AG04449 (cell line): Measurements from ENCODE around the gene RSU1.

Experiments used
- CTCF ChIA-PET: fragments of 350-600 bp; formaldehyde crosslinking; extraction: SDS; loops from one replicate; lab custom pipeline; 2021; ENCODE audit warnings: antibody characterized with exemption; lab: Yijun Ruan, JAX
- POLR2A ChIA-PET: fragments of 400-600, 350-600 bp; formaldehyde crosslinking; extraction: SDS; loops from one replicate; lab custom pipeline; 2020; ENCODE audit warnings: antibody characterized with exemption, inconsistent platforms; lab: Yijun Ruan, JAX
- DNase-seq: peaks from one replicate; pipeline ENCODE4 v3.0.0-alpha.2; 2010; ENCODE audit warnings: low read depth, low spot score
- H3K4me3 ChIP-seq: 2 replicates; pipeline ENCODE4 v1.5.1; 2011; ENCODE audit warnings: low read depth, mild to moderate bottlenecking, control low read depth, low read length
- TF ChIP-seq, protein P1 (sequence below): IDR thresholded peaks from one replicate; pipeline ENCODE4 v1.5.1; 2011; ENCODE audit warnings: mild to moderate bottlenecking, moderate library complexity, low read length, control low read depth, inconsistent platforms; ENCODE audit not compliant: insufficient read depth; ENCODE audit errors: missing control alignments

RSU1 gene

DNA sequence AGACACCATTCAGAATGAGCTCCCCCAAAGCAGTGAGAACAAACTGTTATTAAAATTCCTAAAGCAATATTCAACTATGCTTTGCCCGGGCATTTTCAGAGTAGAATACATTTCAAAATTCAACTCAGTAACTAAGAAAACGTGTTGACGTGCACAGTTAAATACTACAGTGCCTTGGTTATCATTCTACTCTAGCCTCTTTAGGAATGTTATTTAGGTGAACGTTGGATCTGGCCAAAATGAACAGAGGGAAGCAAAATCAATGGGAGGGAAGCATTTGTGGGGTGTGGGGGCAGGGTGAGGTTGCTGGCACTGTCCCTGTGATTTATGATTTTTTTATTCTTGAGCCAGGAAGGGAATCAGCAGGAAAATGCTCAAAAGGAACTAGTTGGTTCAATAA, 27.5 kb downstream of the RSU1 start:
- no peak overlapping the region for H3K4me3 ChIP-seq
- POLR2A ChIA-PET = no interaction called here
- DNase-seq = no peak
- TF ChIP-seq, protein P1, sequence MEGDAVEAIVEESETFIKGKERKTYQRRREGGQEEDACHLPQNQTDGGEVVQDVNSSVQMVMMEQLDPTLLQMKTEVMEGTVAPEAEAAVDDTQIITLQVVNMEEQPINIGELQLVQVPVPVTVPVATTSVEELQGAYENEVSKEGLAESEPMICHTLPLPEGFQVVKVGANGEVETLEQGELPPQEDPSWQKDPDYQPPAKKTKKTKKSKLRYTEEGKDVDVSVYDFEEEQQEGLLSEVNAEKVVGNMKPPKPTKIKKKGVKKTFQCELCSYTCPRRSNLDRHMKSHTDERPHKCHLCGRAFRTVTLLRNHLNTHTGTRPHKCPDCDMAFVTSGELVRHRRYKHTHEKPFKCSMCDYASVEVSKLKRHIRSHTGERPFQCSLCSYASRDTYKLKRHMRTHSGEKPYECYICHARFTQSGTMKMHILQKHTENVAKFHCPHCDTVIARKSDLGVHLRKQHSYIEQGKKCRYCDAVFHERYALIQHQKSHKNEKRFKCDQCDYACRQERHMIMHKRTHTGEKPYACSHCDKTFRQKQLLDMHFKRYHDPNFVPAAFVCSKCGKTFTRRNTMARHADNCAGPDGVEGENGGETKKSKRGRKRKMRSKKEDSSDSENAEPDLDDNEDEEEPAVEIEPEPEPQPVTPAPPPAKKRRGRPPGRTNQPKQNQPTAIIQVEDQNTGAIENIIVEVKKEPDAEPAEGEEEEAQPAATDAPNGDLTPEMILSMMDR = no peak
- CTCF ChIA-PET = interaction anchor here (1.3 to 1.7 kb wide), 3 partner anchors 11 to 913 kb away, joined by 4 to 10 read pairs (median 5); no protein-coding TSS in a partner anchor

DNA sequence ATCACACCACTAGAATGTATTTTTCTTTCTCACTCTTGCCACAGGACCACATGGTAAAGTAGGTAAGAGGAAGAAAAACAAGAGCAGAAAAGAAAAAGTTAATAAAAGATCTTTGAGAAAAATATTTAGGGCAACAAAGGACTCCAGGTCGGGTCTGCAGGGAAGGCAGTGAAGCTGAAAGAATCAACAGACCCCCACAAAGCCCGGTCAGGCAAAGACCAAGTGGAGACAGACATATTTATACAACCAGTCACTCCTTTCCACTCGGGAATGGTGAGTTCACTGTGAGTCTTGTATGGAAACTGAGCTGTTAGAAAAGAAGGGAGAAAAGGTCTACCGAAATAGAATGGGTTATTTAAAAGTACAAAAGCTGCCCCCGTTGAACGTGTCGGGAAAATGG, 28.0 kb downstream of the RSU1 start:
- no peak overlapping the region for H3K4me3 ChIP-seq
- DNase-seq = no peak
- POLR2A ChIA-PET = no interaction called here
- TF ChIP-seq, protein P1 = no peak
- CTCF ChIA-PET = interaction anchor here (1.3 to 1.7 kb wide), 3 partner anchors 10 to 913 kb away, joined by 4 to 10 read pairs (median 5); no protein-coding TSS in a partner anchor

DNA sequence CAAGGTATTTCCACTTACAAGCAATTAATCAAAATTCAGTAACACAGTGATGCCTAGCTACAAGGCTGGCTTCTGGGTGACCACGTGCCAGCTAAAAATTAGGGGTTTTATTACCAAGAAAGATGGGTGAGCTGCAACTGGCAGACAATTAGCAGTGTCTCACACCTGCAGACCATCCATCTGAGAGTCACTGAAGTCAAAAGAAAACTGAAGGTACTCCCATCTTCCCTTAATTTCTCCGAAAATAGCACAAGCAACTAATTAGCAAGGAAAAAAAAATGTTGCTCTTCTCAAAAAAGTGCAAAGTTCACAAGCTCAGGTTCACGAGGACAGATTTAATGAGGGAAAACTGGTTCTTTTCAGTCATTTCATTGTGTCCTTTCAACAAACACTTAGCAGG, 28.4 kb downstream of the RSU1 start:
- TF ChIP-seq, protein P1 = no peak
- ChIA-PET CTCF (interaction anchor here (1.3 to 1.7 kb wide), 3 partner anchors 10 to 912 kb away, joined by 4 to 10 read pairs (median 5); no protein-coding TSS in a partner anchor), POLR2A (no interaction called here)
- no peak overlapping the region for H3K4me3 ChIP-seq
- no peak for DNase-seq

DNA sequence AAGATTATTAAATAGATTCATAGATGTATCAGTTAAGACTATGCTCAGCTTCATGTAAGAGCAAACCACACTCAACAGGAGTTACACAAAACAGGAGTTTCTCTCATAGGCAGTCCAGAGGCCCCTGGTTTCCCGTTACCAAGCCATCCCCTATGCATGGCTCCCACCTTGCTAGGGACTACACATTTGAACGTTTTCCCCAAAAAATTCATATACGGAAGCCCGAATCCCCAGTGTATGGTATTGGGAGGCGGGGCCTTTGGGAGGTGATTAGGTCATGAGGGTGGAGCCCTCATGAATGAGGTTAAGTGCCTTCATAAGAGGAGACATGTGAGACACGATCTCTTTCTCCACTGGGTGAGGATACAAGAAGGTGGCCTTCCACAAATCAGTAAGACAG, 29.1 kb downstream of the RSU1 start:
- DNase-seq = no peak
- H3K4me3 ChIP-seq = no peak overlapping the region
- ChIA-PET CTCF (interaction anchor here (1.5 kb wide), 1 partner anchor 912 kb away, joined by 4 read pairs; no protein-coding TSS in a partner anchor), POLR2A (no interaction called here)
- TF ChIP-seq, protein P1 = no peak

DNA sequence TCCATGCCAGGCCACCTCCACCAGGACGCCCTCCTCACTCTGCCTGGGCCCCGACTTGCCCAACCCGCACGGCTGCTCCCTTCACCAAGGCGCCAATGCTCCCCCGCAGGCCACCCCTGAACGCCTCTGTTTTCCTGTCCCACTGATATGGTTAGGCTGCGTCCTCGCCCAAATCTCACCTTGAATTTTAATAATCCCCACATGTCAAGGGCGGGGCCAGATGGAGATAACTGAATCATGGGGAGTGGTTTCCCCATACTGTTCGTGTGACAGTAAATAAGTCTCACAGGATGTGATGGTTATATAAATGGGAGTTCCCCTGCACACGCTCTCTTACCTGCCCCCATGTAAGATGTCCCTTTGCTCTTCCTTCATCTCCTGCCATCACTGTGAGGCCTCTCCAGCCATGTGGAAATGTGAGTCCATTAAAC, 29.8 kb downstream of the RSU1 start:
- POLR2A ChIA-PET = no interaction called here
- H3K4me3 ChIP-seq = no peak overlapping the region
- TF ChIP-seq, protein P1 = no peak
- CTCF ChIA-PET = no interaction called here
- no peak for DNase-seq

DNA sequence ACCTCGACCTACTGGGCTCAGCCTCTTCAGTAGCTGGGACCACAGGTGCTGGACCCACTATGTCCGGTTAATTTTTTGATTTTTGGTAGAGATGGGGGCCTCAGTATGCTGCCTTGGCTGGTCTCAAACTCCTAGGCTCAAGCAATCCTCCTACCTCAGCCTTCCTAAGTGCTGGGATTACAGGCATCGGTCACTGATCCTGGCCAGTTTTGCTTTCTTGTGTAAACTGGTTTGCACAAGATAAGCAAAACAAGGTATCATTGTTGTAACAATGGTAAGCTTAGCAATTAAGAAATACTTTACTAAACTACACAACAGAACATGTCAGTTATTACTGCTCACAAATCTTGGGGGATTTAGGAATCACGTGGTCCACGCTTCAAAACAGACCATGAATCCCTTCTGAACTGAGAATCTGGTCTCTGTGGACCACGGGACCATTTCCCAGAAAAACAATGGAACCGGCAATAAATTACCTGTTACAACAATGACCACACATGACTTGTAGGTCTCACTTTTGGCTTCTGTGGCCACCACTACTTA, 36.8 kb downstream of the RSU1 start:
- DNase-seq = no peak
- TF ChIP-seq, protein P1 = no peak
- POLR2A ChIA-PET = no interaction called here
- no peak overlapping the region for H3K4me3 ChIP-seq
- CTCF ChIA-PET = no interaction called here
